Pancreas (tissue), 10 donors: ENCODE measurements around the gene AOPEP. TPM values are rescaled to one million over a fixed set of nuclear protein-coding genes. Genes with fewer than 3 reads are reported as not detected.
A peak's percentile ranks its signal among the peaks of the same experiment; 100 is the strongest.

Source experiments
- ATAC-seq, 4 donors: fragments of 200-7000 bp; cut with Tn5 transposase; one replicate each; pipeline versions ENCODE4 v1.8.0 to v1.9.1; 2020; ENCODE audit warnings: mild to moderate bottlenecking in 4 of 4, moderate library complexity in 4 of 4
- DNase-seq, 6 donors: peaks; one replicate each; pipeline ENCODE4 v3.0.0-alpha.2; 2020
- FAIRE-seq: peaks from 2 replicates; lab custom pipeline; 2012; peaks lifted over from hg19 to GRCh38; lab: Jason Lieb, UNC
- H3K27ac ChIP-seq, 4 donors: fragments of 200-600 bp; sonication (generic); 1 replicate in 3 of 4; 2 replicates in 1 of 4; pipeline versions ENCODE4 v1.5.0 to v1.8.0; 2020
- H3K27me3 ChIP-seq, 4 donors: fragments of 200-600 bp; one replicate each; pipeline ENCODE4 v1.8.0; 2021
- H3K36me3 ChIP-seq, 3 donors: fragments of 200-600 bp; sonication (generic) in 1 of 3; one replicate each; pipeline versions ENCODE4 v1.5.0 to v1.8.0; 2020 to 2021
- H3K4me1 ChIP-seq, 3 donors: fragments of 200-600 bp; one replicate each; pipeline ENCODE4 v1.8.0; 2021
- H3K4me3 ChIP-seq, 4 donors: fragments of 200-600 bp; sonication (generic) in 2 of 4; one replicate each; pipeline versions ENCODE4 v1.5.0 to v1.8.0; 2020 to 2021
- H3K9me3 ChIP-seq, 4 donors: fragments of 200-600 bp; one replicate each; pipeline ENCODE4 v1.8.0; 2021
- CTCF ChIP-seq, 4 donors: fragments of 200-600 bp; sonication (generic) in 3 of 4; IDR thresholded peaks; one replicate each; pipeline versions ENCODE4 v1.5.0 to v1.8.0; 2021; ENCODE audit warnings: antibody characterized with exemption in 4 of 4
- WGBS, 2 donors: extraction: QIAGEN DNeasy Blood & Tissue Kit; methylation state at CpG; one replicate each; pipeline ENCODE4 v1.1.7; 2013; 5-methylcytosine and 5-hydroxymethylcytosine counted together
- intact Hi-C, 3 donors: fragments of 100-400 bp; cut with DNase I; formaldehyde crosslinking; loops; one replicate each; pipeline versions ENCODE4 v1.11.1 to v1.14.2; 2022
- polyA plus RNA-seq, 2 donors: library from polyadenylated mRNA; stranded (reverse); fragments of 200-250 nt; gene quantifications; one replicate each; pipeline ENCODE4 v1.2.3, GENCODE V29; 2013
- total RNA-seq, 6 donors: library from RNA; stranded (reverse); fragmentation: NEBNext Ultra II Directional in 4 of 6; extraction: Animal tissue kit (Norgen Biotek cat#: 25700) in 4 of 6; gene quantifications; one replicate each; pipeline versions ENCODE4 v1.2.1 to v1.2.4, GENCODE V29; 2021 to 2023
- donor health status: healthy with polysubstance abuse.
- donor health status: DM: no; HTN: no; CAD: no; lungs with moderate emphysema.
- donor health status: DM: no; HTN: no; CAD: no.
- donor health status: control.
- donor health status: control.
- donor health status: Bipolar disorder and iron deficiency.
- donor health status: DM: yes; HTN: yes; CAD: no.
- donor health status: DM: no; HTN: no; CAD: no.
- donor health status: DM: no; HTN: no; CAD: no.
- donor health status: DM: yes; HTN: yes; CAD: no.

Gene AOPEP
- total and polyA plus RNA-seq, 8 donors: 50.5 to 140 (median 76.7) TPM

GRCh38 chr9:94805051-94805489, 78.6 kb downstream of the AOPEP start:
- no peak for FAIRE-seq
- WGBS, 2 donors: 81 to 90% methylated on average over 8 of the region's 8 CpGs
- Histone ChIP-seq H3K4me1 (peaks cover 0 to 14% (median 13%) of the 10 kb centered on the region in 3 donors), H3K4me3 (no peak overlapping the region), H3K27ac (peak overlapping the region in 2 of 4 donors; percentile 39 to 53), H3K9me3 (no peaks in the 10 kb centered on the region), H3K36me3 (no peaks in the 10 kb centered on the region), H3K27me3 (no peaks in the 10 kb centered on the region)
- ATAC-seq: no peak
- no peak for TF ChIP-seq CTCF (IDR thresholded peaks at IDR 0.05)
- no peak for DNase-seq
- intact Hi-C loops: no loop called here

GRCh38 chr9:94805585-94805984, 79.1 kb downstream of the AOPEP start:
- intact Hi-C loops: no loop called here
- Histone ChIP-seq H3K27ac (peak overlapping the region in 3 of 4 donors; percentile 13 to 53 (median 39)), H3K4me1 (peaks cover 0 to 14% (median 12%) of the 10 kb centered on the region in 3 donors), H3K9me3 (no peaks in the 10 kb centered on the region), H3K4me3 (no peak overlapping the region), H3K27me3 (no peaks in the 10 kb centered on the region), H3K36me3 (no peaks in the 10 kb centered on the region)
- no peak for TF ChIP-seq CTCF (IDR thresholded peaks at IDR 0.05)
- WGBS, 2 donors: 52 to 63% methylated on average over 3 of the region's 3 CpGs
- FAIRE-seq (no peak), DNase-seq (no peak), ATAC-seq (peak; percentile 43 to 74 (median 66))

DNA sequence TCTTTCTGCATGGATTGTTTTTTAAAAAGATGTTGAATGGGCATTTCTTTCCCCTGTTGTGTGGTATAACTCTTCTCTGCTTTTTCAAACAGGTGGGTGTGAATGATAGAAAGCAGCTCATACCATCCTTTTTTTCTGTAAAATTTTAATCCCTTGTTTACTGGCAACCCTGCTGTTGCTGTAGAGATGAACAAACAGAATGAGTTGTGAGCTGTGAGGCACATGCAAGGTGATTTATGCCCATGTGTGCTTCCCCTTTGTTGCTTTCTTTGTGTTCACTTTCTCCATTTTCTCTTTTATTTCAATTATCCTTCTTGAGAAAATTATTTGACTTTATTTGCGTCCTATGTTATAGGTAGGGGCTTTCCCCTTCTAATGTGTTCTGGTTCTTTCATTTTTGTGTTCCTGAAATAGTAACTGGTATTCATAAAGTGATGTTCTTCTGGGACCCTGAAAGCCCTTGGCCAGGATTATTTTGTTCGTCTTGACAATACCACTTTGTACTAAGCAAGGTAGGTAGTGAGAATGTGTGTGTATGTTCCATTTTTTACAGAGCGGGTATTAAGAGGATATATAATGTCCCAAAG, 79.9 kb downstream of the AOPEP start:
- peak in 3 of 4 donors; percentile 52 to 62 (median 59) for ATAC-seq
- H3K27me3 ChIP-seq: no peaks in the 10 kb centered on the region
- FAIRE-seq: no peak
- TF ChIP-seq CTCF (IDR thresholded peaks at IDR 0.05): no peak
- H3K4me3 ChIP-seq: no peak overlapping the region
- no peaks in the 10 kb centered on the region for H3K9me3 ChIP-seq
- intact Hi-C loops: no loop called here
- WGBS, 2 donors: 87 to 91% methylated on average over 3 of the region's 3 CpGs
- H3K4me1 ChIP-seq: peaks cover 0 to 14% (median 4%) of the 10 kb centered on the region in 3 donors
- no peaks in the 10 kb centered on the region for H3K36me3 ChIP-seq
- no peak for DNase-seq
- H3K27ac ChIP-seq: peak overlapping the region in 3 of 4 donors; percentile 13 to 53 (median 39)

- no peak for DNase-seq
- peaks cover 0 to 14% (median 4%) of the 10 kb centered on the region in 3 donors for H3K4me1 ChIP-seq
- no peak overlapping the region for H3K27ac ChIP-seq
- WGBS, 2 donors: 99 to 100% methylated on average over 3 of the region's 3 CpGs
- no peaks in the 10 kb centered on the region for H3K9me3 ChIP-seq
- intact Hi-C loops: no loop called here
- H3K4me3 ChIP-seq: no peak overlapping the region
- H3K27me3 ChIP-seq: no peaks in the 10 kb centered on the region
- H3K36me3 ChIP-seq: no peaks in the 10 kb centered on the region
- no peak for TF ChIP-seq CTCF (IDR thresholded peaks at IDR 0.05)
- no peak for ATAC-seq
- FAIRE-seq: no peak
Observed at GRCh38 chr9:94807556-94807955, 81.1 kb downstream of the AOPEP start.
